ENCODE data around the gene LARGE1. TPM values are rescaled to one million over a fixed set of nuclear protein-coding genes. Genes with fewer than 3 reads are reported as not detected.

Gene LARGE1
- total and polyA plus RNA-seq, 2 of the 13 experiments (the other 11 are each of a cell fraction or from before 2014, with no cell fraction given), result 8.4 to 11.0 TPM

DNA sequence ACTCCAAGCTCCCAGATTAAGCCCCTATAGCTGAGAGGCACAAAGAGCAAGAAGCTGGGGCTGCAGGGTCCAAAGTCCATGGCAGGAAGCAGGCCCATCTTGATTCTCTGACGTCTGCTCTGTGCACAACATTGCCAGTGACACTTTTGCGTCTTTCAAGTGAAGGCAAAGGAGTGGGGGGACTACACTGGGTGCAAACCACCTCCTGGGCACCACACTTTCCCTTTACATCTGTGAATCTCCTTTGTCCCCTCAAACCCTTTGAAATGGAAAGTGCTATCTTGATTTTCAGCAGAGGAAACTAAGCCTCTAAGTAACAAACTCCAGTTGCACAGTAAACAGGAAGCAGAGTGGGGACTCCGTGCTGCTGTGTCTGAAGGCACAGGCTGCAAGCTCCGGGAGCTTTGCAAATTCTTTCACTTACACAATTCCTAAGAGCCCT lies 428.0 kb downstream of the LARGE1 start (continued):
- TF ChIP-seq, protein P1, sequence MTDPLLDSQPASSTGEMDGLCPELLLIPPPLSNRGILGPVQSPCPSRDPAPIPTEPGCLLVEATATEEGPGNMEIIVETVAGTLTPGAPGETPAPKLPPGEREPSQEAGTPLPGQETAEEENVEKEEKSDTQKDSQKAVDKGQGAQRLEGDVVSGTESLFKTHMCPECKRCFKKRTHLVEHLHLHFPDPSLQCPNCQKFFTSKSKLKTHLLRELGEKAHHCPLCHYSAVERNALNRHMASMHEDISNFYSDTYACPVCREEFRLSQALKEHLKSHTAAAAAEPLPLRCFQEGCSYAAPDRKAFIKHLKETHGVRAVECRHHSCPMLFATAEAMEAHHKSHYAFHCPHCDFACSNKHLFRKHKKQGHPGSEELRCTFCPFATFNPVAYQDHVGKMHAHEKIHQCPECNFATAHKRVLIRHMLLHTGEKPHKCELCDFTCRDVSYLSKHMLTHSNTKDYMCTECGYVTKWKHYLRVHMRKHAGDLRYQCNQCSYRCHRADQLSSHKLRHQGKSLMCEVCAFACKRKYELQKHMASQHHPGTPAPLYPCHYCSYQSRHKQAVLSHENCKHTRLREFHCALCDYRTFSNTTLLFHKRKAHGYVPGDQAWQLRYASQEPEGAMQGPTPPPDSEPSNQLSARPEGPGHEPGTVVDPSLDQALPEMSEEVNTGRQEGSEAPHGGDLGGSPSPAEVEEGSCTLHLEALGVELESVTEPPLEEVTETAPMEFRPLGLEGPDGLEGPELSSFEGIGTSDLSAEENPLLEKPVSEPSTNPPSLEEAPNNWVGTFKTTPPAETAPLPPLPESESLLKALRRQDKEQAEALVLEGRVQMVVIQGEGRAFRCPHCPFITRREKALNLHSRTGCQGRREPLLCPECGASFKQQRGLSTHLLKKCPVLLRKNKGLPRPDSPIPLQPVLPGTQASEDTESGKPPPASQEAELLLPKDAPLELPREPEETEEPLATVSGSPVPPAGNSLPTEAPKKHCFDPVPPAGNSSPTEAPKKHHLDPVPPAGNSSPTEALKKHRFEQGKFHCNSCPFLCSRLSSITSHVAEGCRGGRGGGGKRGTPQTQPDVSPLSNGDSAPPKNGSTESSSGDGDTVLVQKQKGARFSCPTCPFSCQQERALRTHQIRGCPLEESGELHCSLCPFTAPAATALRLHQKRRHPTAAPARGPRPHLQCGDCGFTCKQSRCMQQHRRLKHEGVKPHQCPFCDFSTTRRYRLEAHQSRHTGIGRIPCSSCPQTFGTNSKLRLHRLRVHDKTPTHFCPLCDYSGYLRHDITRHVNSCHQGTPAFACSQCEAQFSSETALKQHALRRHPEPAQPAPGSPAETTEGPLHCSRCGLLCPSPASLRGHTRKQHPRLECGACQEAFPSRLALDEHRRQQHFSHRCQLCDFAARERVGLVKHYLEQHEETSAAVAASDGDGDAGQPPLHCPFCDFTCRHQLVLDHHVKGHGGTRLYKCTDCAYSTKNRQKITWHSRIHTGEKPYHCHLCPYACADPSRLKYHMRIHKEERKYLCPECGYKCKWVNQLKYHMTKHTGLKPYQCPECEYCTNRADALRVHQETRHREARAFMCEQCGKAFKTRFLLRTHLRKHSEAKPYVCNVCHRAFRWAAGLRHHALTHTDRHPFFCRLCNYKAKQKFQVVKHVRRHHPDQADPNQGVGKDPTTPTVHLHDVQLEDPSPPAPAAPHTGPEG (CRISPR knock-in tag; IDR thresholded peaks at IDR 0.05), result no peak
- TF ChIP-seq ZFX (CRISPR knock-in tag; IDR thresholded peaks at IDR 0.05; ENCODE audit: low read depth) (peak; percentile 31; the same call in 1 of the 2 replicates), ZBTB7B (CRISPR knock-in tag; IDR thresholded peaks at IDR 0.05) (no peak), EHMT2 (IDR thresholded peaks at IDR 0.05; ENCODE audit: borderline replicate concordance, low read depth, low read length) (no peak), HNF4G (IDR thresholded peaks at IDR 0.05; ENCODE audit: borderline replicate concordance, low read depth, low read length) (peak; percentile 55), HNF4G (CRISPR knock-in tag; IDR thresholded peaks at IDR 0.05; ENCODE audit: borderline replicate concordance, low read depth) (no peak), SALL2 (CRISPR knock-in tag; IDR thresholded peaks at IDR 0.05) (no peak), NCOA1 (CRISPR knock-in tag; IDR thresholded peaks at IDR 0.05) (no peak), ZNF460 (CRISPR knock-in tag; IDR thresholded peaks at IDR 0.05; ENCODE audit: borderline replicate concordance) (no peak), MED8 (CRISPR knock-in tag; IDR thresholded peaks at IDR 0.05; ENCODE audit: insufficient replicate concordance) (no peak), ZSCAN25 (CRISPR knock-in tag; IDR thresholded peaks at IDR 0.05) (no peak)
- TF ChIP-seq, protein P2, sequence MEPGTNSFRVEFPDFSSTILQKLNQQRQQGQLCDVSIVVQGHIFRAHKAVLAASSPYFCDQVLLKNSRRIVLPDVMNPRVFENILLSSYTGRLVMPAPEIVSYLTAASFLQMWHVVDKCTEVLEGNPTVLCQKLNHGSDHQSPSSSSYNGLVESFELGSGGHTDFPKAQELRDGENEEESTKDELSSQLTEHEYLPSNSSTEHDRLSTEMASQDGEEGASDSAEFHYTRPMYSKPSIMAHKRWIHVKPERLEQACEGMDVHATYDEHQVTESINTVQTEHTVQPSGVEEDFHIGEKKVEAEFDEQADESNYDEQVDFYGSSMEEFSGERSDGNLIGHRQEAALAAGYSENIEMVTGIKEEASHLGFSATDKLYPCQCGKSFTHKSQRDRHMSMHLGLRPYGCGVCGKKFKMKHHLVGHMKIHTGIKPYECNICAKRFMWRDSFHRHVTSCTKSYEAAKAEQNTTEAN (CRISPR knock-in tag; conservative IDR thresholded peaks at IDR 0.05), result no peak
- TF ChIP-seq, protein P3, sequence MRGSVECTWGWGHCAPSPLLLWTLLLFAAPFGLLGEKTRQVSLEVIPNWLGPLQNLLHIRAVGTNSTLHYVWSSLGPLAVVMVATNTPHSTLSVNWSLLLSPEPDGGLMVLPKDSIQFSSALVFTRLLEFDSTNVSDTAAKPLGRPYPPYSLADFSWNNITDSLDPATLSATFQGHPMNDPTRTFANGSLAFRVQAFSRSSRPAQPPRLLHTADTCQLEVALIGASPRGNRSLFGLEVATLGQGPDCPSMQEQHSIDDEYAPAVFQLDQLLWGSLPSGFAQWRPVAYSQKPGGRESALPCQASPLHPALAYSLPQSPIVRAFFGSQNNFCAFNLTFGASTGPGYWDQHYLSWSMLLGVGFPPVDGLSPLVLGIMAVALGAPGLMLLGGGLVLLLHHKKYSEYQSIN (CRISPR knock-in tag; IDR thresholded peaks at IDR 0.05; ENCODE audit: borderline replicate concordance), result no peak
- TF ChIP-seq, protein P4, sequence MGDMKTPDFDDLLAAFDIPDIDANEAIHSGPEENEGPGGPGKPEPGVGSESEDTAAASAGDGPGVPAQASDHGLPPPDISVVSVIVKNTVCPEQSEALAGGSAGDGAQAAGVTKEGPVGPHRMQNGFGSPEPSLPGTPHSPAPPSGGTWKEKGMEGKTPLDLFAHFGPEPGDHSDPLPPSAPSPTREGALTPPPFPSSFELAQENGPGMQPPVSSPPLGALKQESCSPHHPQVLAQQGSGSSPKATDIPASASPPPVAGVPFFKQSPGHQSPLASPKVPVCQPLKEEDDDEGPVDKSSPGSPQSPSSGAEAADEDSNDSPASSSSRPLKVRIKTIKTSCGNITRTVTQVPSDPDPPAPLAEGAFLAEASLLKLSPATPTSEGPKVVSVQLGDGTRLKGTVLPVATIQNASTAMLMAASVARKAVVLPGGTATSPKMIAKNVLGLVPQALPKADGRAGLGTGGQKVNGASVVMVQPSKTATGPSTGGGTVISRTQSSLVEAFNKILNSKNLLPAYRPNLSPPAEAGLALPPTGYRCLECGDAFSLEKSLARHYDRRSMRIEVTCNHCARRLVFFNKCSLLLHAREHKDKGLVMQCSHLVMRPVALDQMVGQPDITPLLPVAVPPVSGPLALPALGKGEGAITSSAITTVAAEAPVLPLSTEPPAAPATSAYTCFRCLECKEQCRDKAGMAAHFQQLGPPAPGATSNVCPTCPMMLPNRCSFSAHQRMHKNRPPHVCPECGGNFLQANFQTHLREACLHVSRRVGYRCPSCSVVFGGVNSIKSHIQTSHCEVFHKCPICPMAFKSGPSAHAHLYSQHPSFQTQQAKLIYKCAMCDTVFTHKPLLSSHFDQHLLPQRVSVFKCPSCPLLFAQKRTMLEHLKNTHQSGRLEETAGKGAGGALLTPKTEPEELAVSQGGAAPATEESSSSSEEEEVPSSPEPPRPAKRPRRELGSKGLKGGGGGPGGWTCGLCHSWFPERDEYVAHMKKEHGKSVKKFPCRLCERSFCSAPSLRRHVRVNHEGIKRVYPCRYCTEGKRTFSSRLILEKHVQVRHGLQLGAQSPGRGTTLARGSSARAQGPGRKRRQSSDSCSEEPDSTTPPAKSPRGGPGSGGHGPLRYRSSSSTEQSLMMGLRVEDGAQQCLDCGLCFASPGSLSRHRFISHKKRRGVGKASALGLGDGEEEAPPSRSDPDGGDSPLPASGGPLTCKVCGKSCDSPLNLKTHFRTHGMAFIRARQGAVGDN (CRISPR knock-in tag; IDR thresholded peaks at IDR 0.05), result peak; percentile 25; the same call in 1 of the 2 replicates
- TF ChIP-seq, protein P5, sequence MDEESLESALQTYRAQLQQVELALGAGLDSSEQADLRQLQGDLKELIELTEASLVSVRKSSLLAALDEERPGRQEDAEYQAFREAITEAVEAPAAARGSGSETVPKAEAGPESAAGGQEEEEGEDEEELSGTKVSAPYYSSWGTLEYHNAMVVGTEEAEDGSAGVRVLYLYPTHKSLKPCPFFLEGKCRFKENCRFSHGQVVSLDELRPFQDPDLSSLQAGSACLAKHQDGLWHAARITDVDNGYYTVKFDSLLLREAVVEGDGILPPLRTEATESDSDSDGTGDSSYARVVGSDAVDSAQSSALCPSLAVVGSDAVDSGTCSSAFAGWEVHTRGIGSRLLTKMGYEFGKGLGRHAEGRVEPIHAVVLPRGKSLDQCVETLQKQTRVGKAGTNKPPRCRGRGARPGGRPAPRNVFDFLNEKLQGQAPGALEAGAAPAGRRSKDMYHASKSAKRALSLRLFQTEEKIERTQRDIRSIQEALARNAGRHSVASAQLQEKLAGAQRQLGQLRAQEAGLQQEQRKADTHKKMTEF (CRISPR knock-in tag; IDR thresholded peaks at IDR 0.05), result no peak
